Lower leg skin (tissue), 3 donors: ENCODE measurements around the gene AGPAT4.

ENCODE experiments used
- CTCF ChIP-seq, 3 donors: fragments of 450-650 bp; IDR thresholded peaks; one replicate each; pipeline ENCODE4 v1.5.1; 2016; ENCODE audit warnings: antibody characterized with exemption in 3 of 3, mild to moderate bottlenecking in 3 of 3, moderate library complexity in 2 of 3
- POLR2A ChIP-seq, 2 donors: fragments of 450-650 bp; IDR thresholded peaks; one replicate each; pipeline ENCODE4 v1.6.1; 2016 to 2017; ENCODE audit warnings: antibody characterized with exemption in 2 of 2, mild to moderate bottlenecking in 1 of 2, moderate library complexity in 1 of 2

GRCh38 chr6:161303628-161304340, 29.9 kb upstream of the AGPAT4 start:
- TF ChIP-seq CTCF (IDR thresholded peaks at IDR 0.05) (no peak), POLR2A (IDR thresholded peaks at IDR 0.05) (no peak)
